GM13976 (cell line): ENCODE results near the gene EIF3J.

Source experiments
- DNase-seq: peaks from one replicate; pipeline ENCODE4 v3.0.0; 2012; ENCODE audit warnings: low spot score
- in situ Hi-C: fragments of 300-500 bp; cut with MboI; formaldehyde crosslinking; loops from one replicate; pipeline ENCODE4 v1.12.0; 2022; ENCODE audit warnings: low sequenced_read_pairs, mixed read lengths, inconsistent platforms; ENCODE audit not compliant: unreplicated experiment
- TF ChIP-seq, protein P1 (sequence below): IDR thresholded peaks from 2 replicates; pipeline ENCODE4 v1.5.1; 2012; ENCODE audit warnings: borderline replicate concordance, mild to moderate bottlenecking; ENCODE audit not compliant: insufficient read depth; ENCODE audit errors: extremely low read depth, missing control alignments, control extremely low read depth

EIF3J gene

DNA sequence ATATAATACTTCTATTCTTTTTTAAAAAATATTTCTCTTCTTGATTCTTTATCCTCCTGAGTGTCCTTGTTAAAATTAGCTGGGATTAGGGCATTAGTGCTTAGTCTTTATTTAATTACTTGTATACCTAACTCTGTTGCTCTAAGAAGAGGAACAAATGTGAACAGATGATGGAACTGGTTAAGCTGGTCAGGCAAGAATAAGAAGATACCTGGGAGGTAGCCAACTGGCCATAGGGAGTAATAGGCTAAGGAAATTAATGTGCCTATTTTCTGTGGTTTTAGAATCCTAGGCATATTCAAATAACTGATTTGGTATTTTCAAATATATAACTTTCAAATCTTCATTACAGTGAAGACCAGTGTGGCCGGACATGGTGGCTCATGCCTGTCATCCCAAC is 54.4 kb downstream of the EIF3J start:
- in situ Hi-C loops = no loop called here
- DNase-seq = no peak
- TF ChIP-seq, protein P1, sequence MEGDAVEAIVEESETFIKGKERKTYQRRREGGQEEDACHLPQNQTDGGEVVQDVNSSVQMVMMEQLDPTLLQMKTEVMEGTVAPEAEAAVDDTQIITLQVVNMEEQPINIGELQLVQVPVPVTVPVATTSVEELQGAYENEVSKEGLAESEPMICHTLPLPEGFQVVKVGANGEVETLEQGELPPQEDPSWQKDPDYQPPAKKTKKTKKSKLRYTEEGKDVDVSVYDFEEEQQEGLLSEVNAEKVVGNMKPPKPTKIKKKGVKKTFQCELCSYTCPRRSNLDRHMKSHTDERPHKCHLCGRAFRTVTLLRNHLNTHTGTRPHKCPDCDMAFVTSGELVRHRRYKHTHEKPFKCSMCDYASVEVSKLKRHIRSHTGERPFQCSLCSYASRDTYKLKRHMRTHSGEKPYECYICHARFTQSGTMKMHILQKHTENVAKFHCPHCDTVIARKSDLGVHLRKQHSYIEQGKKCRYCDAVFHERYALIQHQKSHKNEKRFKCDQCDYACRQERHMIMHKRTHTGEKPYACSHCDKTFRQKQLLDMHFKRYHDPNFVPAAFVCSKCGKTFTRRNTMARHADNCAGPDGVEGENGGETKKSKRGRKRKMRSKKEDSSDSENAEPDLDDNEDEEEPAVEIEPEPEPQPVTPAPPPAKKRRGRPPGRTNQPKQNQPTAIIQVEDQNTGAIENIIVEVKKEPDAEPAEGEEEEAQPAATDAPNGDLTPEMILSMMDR = no peak

DNA sequence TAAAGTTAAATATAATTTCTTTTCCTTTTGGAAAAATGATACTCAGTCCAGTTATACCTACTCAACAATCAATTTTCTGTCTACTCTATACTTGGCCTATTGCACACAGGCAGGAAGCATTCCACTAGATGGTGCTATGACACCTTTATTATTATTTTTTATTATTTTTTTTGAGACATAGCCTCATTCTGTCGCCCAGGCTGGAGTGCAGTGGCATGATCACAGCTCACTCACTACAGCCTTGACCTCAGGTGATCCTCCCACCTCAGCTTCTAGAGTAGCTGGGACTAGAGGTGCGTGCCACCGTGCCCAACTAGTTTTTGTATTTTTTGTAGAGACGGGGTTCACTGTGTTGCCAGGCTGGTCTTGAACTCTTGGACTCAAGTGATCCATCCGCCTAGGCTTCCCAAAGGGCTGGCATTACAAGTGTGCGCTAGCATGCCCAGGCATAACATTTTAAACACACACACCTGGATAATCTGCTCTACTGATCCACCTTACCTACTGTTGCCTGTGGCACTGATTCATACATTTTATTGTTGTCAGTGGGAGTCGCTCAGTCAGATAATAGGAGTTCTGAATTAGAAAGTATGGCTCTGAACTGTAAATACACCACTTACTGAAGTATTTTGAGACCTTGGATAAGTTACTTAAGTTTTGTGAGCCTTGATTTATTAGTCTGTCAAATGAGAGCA is 56.2 kb downstream of the EIF3J start:
- TF ChIP-seq, protein P1 = no peak
- in situ Hi-C loops = no loop called here
- DNase-seq = no peak

DNA sequence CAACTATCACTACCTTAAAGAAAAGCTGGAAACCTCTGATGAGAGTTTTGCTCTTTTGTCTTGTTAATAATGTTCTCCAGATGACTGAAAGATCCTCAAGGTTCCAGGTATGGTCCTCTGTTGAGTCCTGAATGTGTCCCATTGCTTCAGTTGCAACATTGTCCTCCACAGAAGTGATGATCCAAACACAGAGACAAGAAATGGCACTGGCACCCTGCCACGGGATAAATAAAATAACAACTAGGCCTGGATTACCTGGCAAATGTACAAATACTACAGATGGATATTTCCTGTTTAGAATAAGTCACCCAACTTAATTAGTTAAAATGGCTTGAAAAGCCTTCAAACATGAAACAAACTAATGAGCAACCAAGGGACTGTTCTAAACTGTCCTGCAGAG is 58.3 kb downstream of the EIF3J start:
- in situ Hi-C loops = no loop called here

DNA sequence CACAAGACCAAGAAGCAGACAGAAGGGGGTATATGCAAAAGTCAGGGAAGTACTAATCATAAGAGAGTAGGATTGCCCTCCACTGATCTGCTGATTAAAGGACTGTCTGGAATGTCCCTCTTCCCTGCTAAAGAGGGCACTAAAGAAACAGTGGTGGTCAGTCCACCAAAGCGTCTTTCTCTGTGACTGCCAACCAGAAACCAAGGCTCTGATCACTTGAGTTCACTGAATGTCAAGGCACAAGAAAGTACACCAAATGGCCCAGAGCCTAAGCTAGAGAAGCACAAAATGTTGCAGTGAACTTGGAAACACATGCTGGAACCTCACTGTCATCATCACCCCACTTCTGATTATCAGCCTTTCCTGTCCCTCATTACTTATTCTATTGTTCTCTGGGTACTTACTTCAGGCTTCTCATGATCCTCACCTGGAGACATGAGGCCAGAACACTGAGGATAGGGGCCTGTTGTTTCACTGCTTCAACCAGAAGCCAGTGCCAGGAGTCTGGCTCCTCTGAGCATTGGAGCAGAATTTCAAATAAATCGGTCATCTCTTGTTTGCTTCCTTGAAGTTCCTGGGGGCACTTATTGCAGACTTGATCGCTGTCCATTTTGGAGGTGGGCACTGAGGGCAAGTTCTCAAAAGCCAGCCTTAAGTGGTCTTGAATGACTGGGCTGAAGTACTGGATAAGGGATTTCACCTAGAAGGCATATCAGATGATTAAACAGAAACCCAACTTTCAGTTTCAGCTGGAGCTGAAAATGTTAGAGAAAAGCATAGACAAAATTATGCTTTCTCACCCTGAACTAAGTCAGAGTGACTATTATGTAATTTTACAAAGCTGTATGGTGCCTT is 58.9 kb downstream of the EIF3J start:
- TF ChIP-seq, protein P1 = no peak
- DNase-seq = peak; percentile 38
- in situ Hi-C loops = no loop called here

More for the DNA sequence above, 58.3 kb downstream of the EIF3J start:
- TF ChIP-seq, protein P1 = no peak
- no peak for DNase-seq

DNA sequence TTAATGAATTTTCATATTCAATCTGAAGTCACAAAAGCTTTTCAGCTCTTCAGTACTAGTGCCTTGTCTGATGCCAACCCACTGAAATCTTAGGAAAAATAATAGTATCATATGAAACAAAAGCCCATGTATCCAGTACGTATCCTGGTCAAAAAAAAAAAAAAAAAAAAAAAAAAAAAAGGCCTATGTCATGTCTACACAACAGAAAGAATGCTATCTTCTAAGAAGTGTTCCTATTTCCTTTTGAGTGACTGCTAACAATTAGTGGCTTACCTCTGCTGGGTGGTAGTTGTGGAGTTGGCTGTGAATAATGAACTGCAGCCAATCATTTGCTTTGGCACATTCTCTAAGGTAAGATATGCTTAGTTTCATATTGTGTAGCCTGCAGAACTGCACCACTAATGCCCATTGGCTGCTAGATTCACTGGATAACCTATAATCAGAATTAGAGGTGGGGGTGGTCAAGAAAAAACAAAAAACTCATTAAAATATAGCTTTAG is 59.6 kb downstream of the EIF3J start:
- in situ Hi-C loops = no loop called here
- DNase-seq = no peak
- TF ChIP-seq, protein P1 = no peak

DNA sequence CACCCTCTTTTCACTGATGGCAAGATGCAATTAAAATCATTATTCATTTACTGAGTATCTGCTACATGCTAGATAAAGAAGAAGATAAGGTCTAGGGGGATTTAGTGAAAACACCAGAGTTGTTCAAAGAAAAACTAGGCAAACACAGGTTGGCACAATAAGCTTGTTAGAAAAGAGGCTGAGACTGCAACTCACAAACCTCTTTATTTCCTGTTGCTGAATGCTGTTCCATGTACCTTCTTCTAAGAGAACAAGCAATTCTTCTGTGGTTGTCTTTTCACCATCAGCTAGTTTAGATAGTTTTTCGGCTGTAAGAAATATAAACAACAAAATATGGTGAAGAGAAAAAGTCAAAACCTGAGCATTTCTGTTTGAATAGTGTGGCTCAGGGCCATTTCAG is 61.1 kb downstream of the EIF3J start:
- no peak for DNase-seq
- TF ChIP-seq, protein P1 = no peak
- in situ Hi-C loops = no loop called here
